IMR-90 (cell line): ENCODE data around the gene SYNGR1. TPM values are rescaled to one million over a fixed set of nuclear protein-coding genes. Genes with fewer than 3 reads are reported as not detected.
"Not testable (repeated sequence)": the region's sequence is repeated elsewhere in the genome, so short reads cannot be mapped to it uniquely, and the experiment has no call there.

Source experiments
- ATAC-seq: fragments of 200-7000 bp; cut with Tn5 transposase; 2 replicates; pipeline ENCODE4 v1.9.1; 2020; ENCODE audit warnings: low read depth, mild to moderate bottlenecking, moderate library complexity
- BruUV-seq: library from RNA; stranded (reverse); fragments of 400-500 nt; replicated peaks from 2 replicates; lab custom pipeline; 2021; lab: Mats Ljungman, UMichigan
- CTCF ChIA-PET: fragments of 300-600 bp; formaldehyde crosslinking; extraction: SDS; loops from one replicate; lab custom pipeline; 2021; ENCODE audit warnings: antibody characterized with exemption; lab: Yijun Ruan, JAX
- POLR2A ChIA-PET: fragments of 300-600 bp; sonication (Branson Sonifier 250); formaldehyde crosslinking; loops from one replicate; lab custom pipeline; 2022; ENCODE audit warnings: antibody characterized with exemption; ENCODE audit not compliant: unreplicated experiment; lab: Charles Lee
- DNase-seq: peaks from one replicate; pipeline ENCODE4 v3.0.0; 2013
- H2AFZ ChIP-seq: replicated peaks from 2 replicates; pipeline ENCODE3; 2013; ENCODE audit warnings: low read length, mild to moderate bottlenecking; ENCODE audit not compliant: poor library complexity
- H2AK5ac ChIP-seq: 2 replicates; pipeline ENCODE4 v1.6.1; 2013; ENCODE audit warnings: low read depth, low read length, inconsistent platforms
- H2AK9ac ChIP-seq: replicated peaks from 2 replicates; pipeline ENCODE3; 2013; ENCODE audit warnings: mild to moderate bottlenecking, low read depth, low read length, moderate library complexity; ENCODE audit not compliant: poor library complexity
- H2BK120ac ChIP-seq: 2 replicates; pipeline ENCODE4 v1.6.1; 2013; ENCODE audit warnings: low read depth, low read length, inconsistent platforms
- H2BK15ac ChIP-seq: 3 replicates; pipeline ENCODE4 v1.6.1; 2013; ENCODE audit warnings: low read depth, low read length, inconsistent platforms
- H2BK20ac ChIP-seq: 2 replicates; pipeline ENCODE4 v1.6.1; 2013; ENCODE audit warnings: low read depth, mild to moderate bottlenecking, inconsistent platforms, low read length, moderate library complexity
- H2BK5ac ChIP-seq: 2 replicates; pipeline ENCODE4 v1.6.1; 2013; ENCODE audit warnings: mild to moderate bottlenecking, low read depth, low read length, inconsistent platforms; ENCODE audit not compliant: poor library complexity, severe bottlenecking
- H3K14ac ChIP-seq: replicated peaks from 2 replicates; pipeline ENCODE4 v1.6.1; 2013; ENCODE audit warnings: low read depth, low read length, inconsistent platforms
- H3K18ac ChIP-seq: 2 replicates; pipeline ENCODE4 v1.6.1; 2013; ENCODE audit warnings: low read depth, low read length, control low read depth
- H3K23ac ChIP-seq: 2 replicates; pipeline ENCODE4 v1.6.1; 2013; ENCODE audit warnings: low read depth, low read length, inconsistent platforms
- H3K27ac ChIP-seq: 2 replicates; pipeline ENCODE4 v1.5.1; 2013; ENCODE audit warnings: mild to moderate bottlenecking, control low read depth, low read length; ENCODE audit not compliant: insufficient read depth
- H3K27me3 ChIP-seq: 2 replicates; pipeline ENCODE4 v1.6.1; 2013; ENCODE audit warnings: low read length; ENCODE audit not compliant: control insufficient read depth, insufficient read depth
- H3K36me3 ChIP-seq: 2 replicates; pipeline ENCODE4 v1.6.1; 2013; ENCODE audit warnings: low read length, mixed read lengths; ENCODE audit not compliant: control insufficient read depth, insufficient read depth
- H3K4ac ChIP-seq: 2 replicates; pipeline ENCODE4 v1.6.1; 2013; ENCODE audit warnings: low read depth, low read length, inconsistent platforms
- H3K4me1 ChIP-seq: 2 replicates; pipeline ENCODE4 v1.6.1; 2013; ENCODE audit warnings: low read length, mixed read lengths; ENCODE audit not compliant: control insufficient read depth, insufficient read depth
- H3K4me2 ChIP-seq: 2 replicates; pipeline ENCODE4 v1.6.1; 2013; ENCODE audit warnings: low read depth, mild to moderate bottlenecking, control low read depth, low read length, moderate library complexity
- H3K4me3 ChIP-seq: 2 replicates; pipeline ENCODE4 v1.5.1; 2013; ENCODE audit warnings: low read depth, mild to moderate bottlenecking, control low read depth, low read length, moderate library complexity; ENCODE audit not compliant: insufficient read depth
- H3K56ac ChIP-seq: 2 replicates; pipeline ENCODE4 v1.6.1; 2013; ENCODE audit warnings: low read length, inconsistent platforms; ENCODE audit not compliant: insufficient read depth; ENCODE audit errors: extremely low read depth
- H3K79me1 ChIP-seq, 2 experiments: 2 replicates each; pipeline ENCODE4 v1.6.1; 2013; ENCODE audit warnings: low read length in 2 of 2, inconsistent platforms in 1 of 2, low read depth in 1 of 2
- H3K9ac ChIP-seq: 2 replicates; pipeline ENCODE4 v1.6.1; 2013; ENCODE audit warnings: low read depth, low read length, control low read depth
- H3K9me1 ChIP-seq: 2 replicates; pipeline ENCODE4 v1.6.1; 2013; ENCODE audit warnings: low read length, inconsistent platforms; ENCODE audit not compliant: insufficient read depth
- H3K9me3 ChIP-seq: 2 replicates; pipeline ENCODE4 v1.6.1; 2013; ENCODE audit warnings: low read length; ENCODE audit not compliant: control insufficient read depth, insufficient read depth
- H4K20me1 ChIP-seq: 2 replicates; pipeline ENCODE4 v1.6.1; 2013; ENCODE audit warnings: low read length, inconsistent platforms; ENCODE audit not compliant: insufficient read depth
- H4K5ac ChIP-seq: 2 replicates; pipeline ENCODE4 v1.6.1; 2013; ENCODE audit warnings: mild to moderate bottlenecking, low read depth, low read length, control low read depth
- H4K8ac ChIP-seq, 2 experiments: 2 replicates each; pipeline ENCODE4 v1.6.1; 2013; ENCODE audit warnings: low read depth in 2 of 2, low read length in 2 of 2, control low read depth in 1 of 2, inconsistent platforms in 1 of 2
- H4K91ac ChIP-seq: 2 replicates; pipeline ENCODE4 v1.6.1; 2013; ENCODE audit warnings: low read depth, low read length, inconsistent platforms; ENCODE audit not compliant: insufficient read depth
- WGBS, 2 experiments: methylation state at CpG; one replicate each; pipeline versions ENCODE4 v1.1.5 to v1.1.7; 2013; ENCODE audit warnings: missing lambda C conversion rate in 2 of 2; ENCODE audit not compliant: insufficient read length in 1 of 2; ENCODE audit errors: extremely low coverage in 2 of 2; 5-methylcytosine and 5-hydroxymethylcytosine counted together
- dilution Hi-C: fragments of 300-500 bp; cut with HindIII; formaldehyde crosslinking; loops from one replicate; pipeline ENCODE4 v1.14.3; 2018; ENCODE audit warnings: low sequenced_read_pairs; ENCODE audit not compliant: unreplicated experiment
- in situ Hi-C: fragments of 300-500 bp; cut with MboI; formaldehyde crosslinking; loops from 3 replicates; pipeline ENCODE4 v1.14.3; 2019; ENCODE audit warnings: low sequenced_read_pairs, inconsistent platforms, mixed read lengths
- intact Hi-C: fragments of 100-400 bp; cut with micrococcal nuclease; formaldehyde crosslinking; loops from 2 replicates; pipeline ENCODE4 v1.10.0; 2022
- polyA plus RNA-seq, 3 experiments: library from polyadenylated mRNA; depleted of rRNA; stranded (reverse); fragments of >200 nt; gene quantifications; 2 replicates each; pipeline ENCODE4 v1.2.3, GENCODE V29; 2012; ENCODE audit warnings: low replicate concordance in 1 of 3
- total RNA-seq: library from RNA; depleted of rRNA; stranded (reverse); fragments of >200 nt; gene quantifications from 2 replicates; pipeline ENCODE4 v1.2.3, GENCODE V29; 2012

The SYNGR1 gene
- total and polyA plus RNA-seq, 2 of the 4 experiments (the other 2 are of a cell fraction), result 6.3 to 81.5 TPM

DNA sequence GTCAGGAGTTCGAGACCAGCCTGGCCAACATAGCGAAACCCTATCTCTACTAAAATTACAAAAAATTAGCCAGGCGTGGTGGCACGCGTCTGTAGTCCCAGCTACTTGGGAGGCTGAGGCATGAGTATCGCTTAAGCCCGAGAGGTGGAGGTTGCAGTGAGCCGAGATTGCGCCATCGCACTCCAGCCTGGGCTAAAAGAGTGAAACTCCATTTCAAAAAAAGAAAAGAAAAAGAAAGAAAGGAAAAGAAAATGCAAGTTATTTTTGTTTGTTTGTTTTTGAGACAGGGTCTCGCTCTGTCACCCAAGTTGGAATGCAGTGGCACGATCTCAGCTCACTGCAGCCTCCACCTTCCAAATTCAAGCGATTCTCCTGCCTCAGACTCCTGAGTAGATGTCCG is 6.0 kb downstream of the SYNGR1 start:
- H3K56ac ChIP-seq, intact Hi-C loops: not testable (repeated sequence)

More for the DNA sequence above, 6.0 kb downstream of the SYNGR1 start:
- H2BK120ac ChIP-seq, H4K8ac ChIP-seq, DNase-seq, BruUV-seq, H3K27me3 ChIP-seq, H3K4ac ChIP-seq, H2AK9ac ChIP-seq, CTCF ChIA-PET, POLR2A ChIA-PET, H3K14ac ChIP-seq, H3K27ac ChIP-seq, H3K18ac ChIP-seq, H2AFZ ChIP-seq, ATAC-seq, H2BK5ac ChIP-seq, H3K4me3 ChIP-seq, H3K9me1 ChIP-seq, H3K4me1 ChIP-seq, dilution Hi-C loops, H3K4me2 ChIP-seq, in situ Hi-C loops, H2BK15ac ChIP-seq, H4K5ac ChIP-seq, H3K9ac ChIP-seq, H2BK20ac ChIP-seq, H4K91ac ChIP-seq, H3K23ac ChIP-seq, H2AK5ac ChIP-seq, H3K36me3 ChIP-seq, H3K9me3 ChIP-seq: not testable (repeated sequence)
- peaks cover 0 to 17% of the 10 kb centered on the region in 2 experiments for H3K79me1 ChIP-seq
- H4K20me1 ChIP-seq, result peaks cover 16% of the 10 kb centered on the region
- 100% methylated on average over 7 of the region's 14 CpGs; no CpG with 5 or more reads in 1 of the 2 experiments for WGBS, 2 experiments
